H1 (cell line): ENCODE data around the gene SHROOM3. TPM values are rescaled to one million over a fixed set of nuclear protein-coding genes. Genes with fewer than 3 reads are reported as not detected.

Experiments
- CTCF ChIA-PET: fragments of 300-600 bp; sonication (Branson Sonifier 250); formaldehyde crosslinking; loops from one replicate; lab custom pipeline; 2021; ENCODE audit not compliant: partially characterized antibody; lab: Charles Lee
- POLR2A ChIA-PET: fragments of 300-600 bp; sonication (Branson Sonifier 250); formaldehyde crosslinking; loops from one replicate; lab custom pipeline; 2021; ENCODE audit warnings: inconsistent platforms; ENCODE audit not compliant: partially characterized antibody; lab: Charles Lee
- DNase-seq, 2 experiments: peaks; one replicate each; pipeline versions ENCODE4 v3.0.0 to v3.0.0-alpha.2; 2010 to 2022; ENCODE audit warnings: low spot score in 2 of 2, low read depth in 1 of 2, mixed read lengths in 1 of 2
- FAIRE-seq: peaks from 2 replicates; lab custom pipeline; 2011; peaks lifted over from hg19 to GRCh38; lab: Jason Lieb, UNC
- H2AFZ ChIP-seq: 2 replicates; pipeline ENCODE4 v1.8.1; 2012; ENCODE audit warnings: low read length, inconsistent platforms
- H2AK5ac ChIP-seq: 2 replicates; pipeline ENCODE4 v1.6.1; 2013; ENCODE audit warnings: low read depth, low read length
- H2BK120ac ChIP-seq: replicated peaks from 2 replicates; pipeline ENCODE3; 2013; ENCODE audit warnings: low read depth, low read length, inconsistent platforms
- H2BK12ac ChIP-seq: 2 replicates; pipeline ENCODE4 v1.6.1; 2013; ENCODE audit warnings: low read depth, low read length
- H2BK15ac ChIP-seq: 2 replicates; pipeline ENCODE4 v1.6.1; 2013; ENCODE audit warnings: low read length
- H2BK20ac ChIP-seq: 2 replicates; pipeline ENCODE4 v1.6.1; 2013; ENCODE audit warnings: low read length
- H2BK5ac ChIP-seq: 2 replicates; pipeline ENCODE4 v1.6.1; 2013; ENCODE audit warnings: low read depth, low read length
- H3K14ac ChIP-seq: 2 replicates; pipeline ENCODE4 v1.6.1; 2013; ENCODE audit warnings: inconsistent platforms; ENCODE audit not compliant: insufficient read length
- H3K18ac ChIP-seq: 2 replicates; pipeline ENCODE4 v1.6.1; 2013; ENCODE audit warnings: low read length; ENCODE audit errors: extremely low read depth
- H3K23ac ChIP-seq: 2 replicates; pipeline ENCODE4 v1.6.1; 2013; ENCODE audit warnings: inconsistent platforms; ENCODE audit not compliant: insufficient read length
- H3K23me2 ChIP-seq: 2 replicates; pipeline ENCODE4 v1.6.1; 2013; ENCODE audit warnings: low read depth, low read length
- H3K27ac ChIP-seq: 2 replicates; pipeline ENCODE4 v1.6.1; 2011; ENCODE audit warnings: low read depth, low read length, inconsistent platforms
- H3K27me3 ChIP-seq, 4 experiments: replicated peaks in 1 of 4; 1 replicate in 1 of 4; 2 replicates in 3 of 4; pipeline versions ENCODE4 v1.6.1 to v1.8.1; 2011 to 2013; ENCODE audit warnings: low read length in 3 of 4, mild to moderate bottlenecking in 3 of 4, inconsistent platforms in 2 of 4, mixed read lengths in 2 of 4, moderate library complexity in 1 of 4; ENCODE audit not compliant: control insufficient read depth in 3 of 4, insufficient read depth in 3 of 4; ENCODE audit errors: extremely low read depth in 1 of 4
- H3K36me3 ChIP-seq, 4 experiments: 2 replicates each; pipeline versions ENCODE4 v1.6.1 to v1.8.1; 2011 to 2013; ENCODE audit warnings: mild to moderate bottlenecking in 4 of 4, low read length in 3 of 4, moderate library complexity in 2 of 4, control low read depth in 1 of 4, inconsistent platforms in 1 of 4; ENCODE audit not compliant: insufficient read depth in 4 of 4, control insufficient read depth in 2 of 4
- H3K4ac ChIP-seq: replicated peaks from 2 replicates; pipeline ENCODE3; 2013; ENCODE audit warnings: low read length, low read depth, mixed read lengths, inconsistent platforms; ENCODE audit not compliant: insufficient read length
- H3K4me1 ChIP-seq, 4 experiments: replicated peaks in 1 of 4; 1 replicate in 1 of 4; 2 replicates in 3 of 4; pipeline versions ENCODE4 v1.6.1 to v1.8.1; 2011 to 2013; ENCODE audit warnings: low read length in 3 of 4, inconsistent platforms in 2 of 4, mixed read lengths in 1 of 4; ENCODE audit not compliant: insufficient read depth in 4 of 4, control insufficient read depth in 3 of 4
- H3K4me2 ChIP-seq, 2 experiments: 2 replicates each; pipeline versions ENCODE4 v1.6.1 to v1.8.1; 2011 to 2013; ENCODE audit warnings: low read depth in 2 of 2, low read length in 2 of 2, control low read depth in 1 of 2, inconsistent platforms in 1 of 2, mild to moderate bottlenecking in 1 of 2; ENCODE audit not compliant: insufficient read depth in 1 of 2
- H3K4me3 ChIP-seq, 4 experiments: fragments of 200-600, 300-600 bp in 1 of 4; sonication (generic), shearing (Covaris generic), sonication (Bioruptor Twin) in 1 of 4; 2 replicates each; pipeline versions ENCODE4 v1.5.1 to v1.8.1; 2011 to 2016; ENCODE audit warnings: low read length in 4 of 4, low read depth in 3 of 4, control low read depth in 2 of 4, inconsistent platforms in 2 of 4, mild to moderate bottlenecking in 2 of 4, mixed read lengths in 1 of 4, moderate library complexity in 1 of 4; ENCODE audit not compliant: insufficient read depth in 2 of 4; ENCODE audit errors: extremely low read depth in 1 of 4
- H3K56ac ChIP-seq: replicated peaks from 2 replicates; pipeline ENCODE3; 2013; ENCODE audit warnings: low read depth, mild to moderate bottlenecking, mixed read lengths, low read length, inconsistent platforms; ENCODE audit not compliant: insufficient read length
- H3K79me1 ChIP-seq: 2 replicates; pipeline ENCODE4 v1.6.1; 2013; ENCODE audit warnings: low read depth, low read length, control low read depth
- H3K79me2 ChIP-seq, 2 experiments: 2 replicates each; pipeline versions ENCODE4 v1.6.1 to v1.8.1; 2012 to 2013; ENCODE audit warnings: low read length in 2 of 2, mild to moderate bottlenecking in 2 of 2, inconsistent platforms in 1 of 2; ENCODE audit not compliant: insufficient read depth in 2 of 2, control insufficient read depth in 1 of 2
- H3K9ac ChIP-seq, 4 experiments: replicated peaks in 1 of 4; 1 replicate in 1 of 4; 2 replicates in 3 of 4; pipeline versions ENCODE4 v1.6.1 to v1.8.1; 2011 to 2013; ENCODE audit warnings: low read depth in 3 of 4, low read length in 3 of 4, control low read depth in 2 of 4, mild to moderate bottlenecking in 2 of 4, moderate library complexity in 2 of 4, inconsistent platforms in 1 of 4; ENCODE audit errors: extremely low read depth in 1 of 4
- H3K9me3 ChIP-seq, 2 experiments: 2 replicates each; pipeline versions ENCODE4 v1.6.1 to v1.8.1; 2012 to 2013; ENCODE audit warnings: mild to moderate bottlenecking in 2 of 2, moderate library complexity in 2 of 2, control low read depth in 1 of 2, inconsistent platforms in 1 of 2, low read depth in 1 of 2, low read length in 1 of 2, mixed read lengths in 1 of 2; ENCODE audit not compliant: insufficient read depth in 2 of 2
- H4K20me1 ChIP-seq, 2 experiments: replicated peaks in 1 of 2; 2 replicates each; pipeline versions ENCODE3 to v1.8.1; 2011 to 2013; ENCODE audit warnings: inconsistent platforms in 2 of 2, low read length in 2 of 2, mild to moderate bottlenecking in 1 of 2; ENCODE audit not compliant: insufficient read depth in 2 of 2, control insufficient read depth in 1 of 2
- H4K5ac ChIP-seq: 2 replicates; pipeline ENCODE4 v1.6.1; 2013; ENCODE audit warnings: low read length, low read depth, mixed read lengths, inconsistent platforms; ENCODE audit not compliant: insufficient read length
- H4K8ac ChIP-seq: 2 replicates; pipeline ENCODE4 v1.8.0; 2013; ENCODE audit warnings: mild to moderate bottlenecking, moderate library complexity, low read length, inconsistent platforms; ENCODE audit not compliant: insufficient read depth; ENCODE audit errors: extremely low read depth
- H4K91ac ChIP-seq: replicated peaks from 2 replicates; pipeline ENCODE3; 2013; ENCODE audit warnings: low read length, mixed read lengths, inconsistent platforms; ENCODE audit not compliant: insufficient read length
- CBX5 ChIP-seq: fragments of 300-800, 300-1000 bp; sonication (generic); IDR thresholded peaks from 2 replicates; pipeline ENCODE4 v1.7.1; 2016; ENCODE audit warnings: antibody characterized with exemption, low read length, low read depth
- EP300 ChIP-seq, 2 experiments: IDR thresholded peaks; 1 replicate in 1 of 2; 2 replicates in 1 of 2; pipeline ENCODE4 v1.6.1; 2011 to 2012; ENCODE audit warnings: low read depth in 2 of 2, low read length in 2 of 2, mild to moderate bottlenecking in 2 of 2, borderline replicate concordance in 1 of 2, inconsistent platforms in 1 of 2, moderate library complexity in 1 of 2
- POLR2AphosphoS5 ChIP-seq: IDR thresholded peaks from 2 replicates; pipeline ENCODE4 v1.6.1; 2011; ENCODE audit warnings: low read depth, low read length
- SAP30 ChIP-seq: fragments of 300-600 bp; sonication (generic); IDR thresholded peaks from 2 replicates; pipeline ENCODE4 v1.7.1; 2012; ENCODE audit warnings: low read length, moderate library complexity, mild to moderate bottlenecking, inconsistent platforms; ENCODE audit not compliant: insufficient read depth, insufficient replicate concordance
- SIX5 ChIP-seq: IDR thresholded peaks from 2 replicates; pipeline ENCODE4 v1.6.1; 2011; ENCODE audit warnings: mild to moderate bottlenecking, low read depth, low read length
- SP1 ChIP-seq: IDR thresholded peaks from 2 replicates; pipeline ENCODE4 v1.6.1; 2011; ENCODE audit warnings: low read depth, low read length
- TBP ChIP-seq: IDR thresholded peaks from 2 replicates; pipeline ENCODE4 v1.6.1; 2011; ENCODE audit warnings: low read depth, low read length, improper control_type of control experiment
- ZNF274 ChIP-seq: IDR thresholded peaks from 2 replicates; pipeline ENCODE4 v1.7.0; 2012; ENCODE audit warnings: low read length, borderline replicate concordance; ENCODE audit errors: extremely low read depth
- WGBS, 2 experiments: shearing (Covaris generic) in 1 of 2; methylation state at CpG; one replicate each; pipeline versions ENCODE4 v1.1.6 to v1.1.7; 2013 to 2015; ENCODE audit warnings: low lambda C conversion rate in 2 of 2, mixed read lengths in 2 of 2, inconsistent platforms in 1 of 2, low coverage in 1 of 2, missing lambda C conversion rate in 1 of 2; ENCODE audit not compliant: insufficient replicate concordance in 2 of 2, insufficient coverage in 1 of 2, insufficient read length in 1 of 2; ENCODE audit errors: extremely low coverage in 1 of 2, missing lambda C conversion rate in 1 of 2; 5-methylcytosine and 5-hydroxymethylcytosine counted together
- polyA plus RNA-seq, 7 experiments: library from polyadenylated mRNA; depleted of rRNA in 3 of 7; stranded (reverse) in 5 of 7; unstranded in 2 of 7; fragments of >200 nt in 5 of 7; fragments of 200-250 nt in 2 of 7; gene quantifications; 1 replicate in 5 of 7; 2 replicates in 1 of 7; 4 replicates in 1 of 7; pipeline versions ENCODE4 v1.2.1 to v1.2.3, GENCODE V29; 2011 to 2013; ENCODE audit warnings: missing spikeins in 2 of 7, mixed read lengths in 2 of 7
- total RNA-seq: library from RNA; stranded (reverse); fragmentation: NEBNext Ultra II Directional; extraction: Animal tissue kit (Norgen Biotek cat#: 25700); gene quantifications from 2 replicates; pipeline ENCODE4 v1.2.1, GENCODE V29; 2021
- TF ChIP-seq, protein P1 (sequence below): IDR thresholded peaks from 2 replicates; pipeline ENCODE4 v1.6.1; 2012; ENCODE audit warnings: inconsistent platforms

SHROOM3 gene
- total and polyA plus RNA-seq, 2 of the 8 experiments (the other 6 are each of a cell fraction or from before 2014, with no cell fraction given) = 15.8 to 34.0 TPM

DNA sequence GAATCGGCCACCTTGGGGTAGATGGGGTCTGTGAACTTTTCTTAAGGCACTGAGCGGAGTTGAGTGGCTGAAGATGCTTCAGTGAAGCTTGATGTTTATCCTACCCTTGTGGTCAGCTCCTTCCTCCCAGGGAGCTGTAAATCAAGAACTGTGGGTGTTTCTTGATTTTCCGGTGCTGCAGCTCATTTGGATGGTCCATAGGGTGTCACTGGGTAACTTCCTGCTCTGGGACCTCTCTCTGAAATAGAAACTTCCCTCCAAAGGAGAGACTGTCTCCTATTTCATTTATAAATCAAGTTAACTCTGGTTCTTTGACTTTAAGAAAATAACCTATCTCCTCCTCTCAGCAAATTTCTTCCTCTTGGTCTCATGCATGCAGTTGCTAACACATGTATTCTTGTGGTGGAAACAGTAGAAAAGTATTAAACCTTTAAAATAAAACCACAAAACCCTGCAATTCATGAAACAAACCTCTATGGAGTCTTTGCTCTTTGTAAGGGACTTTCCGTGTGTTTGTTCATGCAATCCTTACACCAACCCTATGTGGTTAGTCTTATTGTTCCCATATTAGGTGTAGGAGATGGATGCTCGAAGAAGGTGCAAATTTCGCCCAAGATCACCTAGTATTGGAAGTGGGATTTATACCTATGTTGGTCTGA, 110.3 kb downstream of the SHROOM3 start:
- H3K23ac ChIP-seq = no peak overlapping the region

More for the DNA sequence above, 110.3 kb downstream of the SHROOM3 start:
- Histone ChIP-seq H2BK12ac (no peak overlapping the region), H3K27ac (no peak overlapping the region), H3K4me1 (peaks cover 0 to 12% (median 2%) of the 10 kb centered on the region in 4 experiments; a peak in 2 of 7 replicates), H2BK20ac (no peak overlapping the region), H3K9ac (no peak overlapping the region), H3K79me1 (no peaks in the 10 kb centered on the region), H4K20me1 (no peaks in the 10 kb centered on the region), H4K91ac (no peak overlapping the region), H3K4ac (no peak overlapping the region), H3K23me2 (no peaks in the 10 kb centered on the region; the same call in 1 of the 2 replicates), H3K79me2 (no peaks in the 10 kb centered on the region), H2AFZ (no peak overlapping the region), H3K4me2 (no peak overlapping the region; a peak in 1 of 4 replicates), H3K18ac (no peak overlapping the region), H2BK15ac (no peak overlapping the region), H3K14ac (no peak overlapping the region), H3K56ac (no peak overlapping the region), H3K27me3 (no peaks in the 10 kb centered on the region), H3K4me3 (no peak overlapping the region), H3K36me3 (no peaks in the 10 kb centered on the region), H4K8ac (no peak overlapping the region), H2BK120ac (no peak overlapping the region), H2BK5ac (no peak overlapping the region), H2AK5ac (no peak overlapping the region), H3K9me3 (peaks cover 0 to 7% of the 10 kb centered on the region in 2 experiments; a peak in 1 of 4 replicates)
- FAIRE-seq (no peak), DNase-seq (no peak)
- ChIA-PET CTCF (no interaction called here), POLR2A (interaction anchor here (0.5 to 1.1 kb wide), 2 partner anchors 45 to 76 kb away, joined by 3 to 4 read pairs; no protein-coding TSS in a partner anchor)
- 91% methylated on average over 6 of the region's 6 CpGs; no CpG with 5 or more reads in 1 of the 2 experiments for WGBS, 2 experiments
- no peak for TF ChIP-seq CBX5
- TF ChIP-seq, protein P1, sequence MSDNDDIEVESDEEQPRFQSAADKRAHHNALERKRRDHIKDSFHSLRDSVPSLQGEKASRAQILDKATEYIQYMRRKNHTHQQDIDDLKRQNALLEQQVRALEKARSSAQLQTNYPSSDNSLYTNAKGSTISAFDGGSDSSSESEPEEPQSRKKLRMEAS = no peak
- TF ChIP-seq TBP = no peak
- TF ChIP-seq ZNF274 = no peak
- no peak for TF ChIP-seq SIX5
- no peak for TF ChIP-seq POLR2AphosphoS5
- no peak for TF ChIP-seq SAP30
- TF ChIP-seq SP1 = no peak
- no peak for TF ChIP-seq EP300 (IDR thresholded peaks at IDR 0.05; ENCODE audit: borderline replicate concordance in 1 of 2, low read depth in 2 of 2, low read length in 2 of 2)
- TF ChIP-seq, all 59 proteins: peak for 0
- H4K5ac ChIP-seq = no peak overlapping the region
